Measurements from ENCODE around the gene POR.

DNA sequence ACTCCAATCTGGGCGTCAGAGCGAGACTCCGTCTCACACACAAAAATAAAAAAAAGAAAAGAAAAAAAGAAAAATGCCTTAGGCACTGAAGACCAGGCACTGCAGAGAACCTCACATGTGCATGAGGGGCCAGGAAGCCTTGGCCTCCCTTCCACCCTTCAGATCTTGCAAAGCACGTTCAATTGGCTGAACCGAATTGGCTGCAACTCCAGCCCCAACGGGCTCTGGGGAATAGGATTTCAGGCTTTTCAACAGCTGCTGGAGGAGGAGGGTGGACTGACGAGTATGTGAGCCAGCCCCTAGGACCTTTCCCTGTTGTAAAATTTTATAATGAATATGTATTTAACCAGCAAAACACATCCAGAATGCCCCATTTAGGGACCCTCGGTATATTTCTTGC, 62.8 kb downstream of the POR start:
- TF ChIP-seq, protein P1, sequence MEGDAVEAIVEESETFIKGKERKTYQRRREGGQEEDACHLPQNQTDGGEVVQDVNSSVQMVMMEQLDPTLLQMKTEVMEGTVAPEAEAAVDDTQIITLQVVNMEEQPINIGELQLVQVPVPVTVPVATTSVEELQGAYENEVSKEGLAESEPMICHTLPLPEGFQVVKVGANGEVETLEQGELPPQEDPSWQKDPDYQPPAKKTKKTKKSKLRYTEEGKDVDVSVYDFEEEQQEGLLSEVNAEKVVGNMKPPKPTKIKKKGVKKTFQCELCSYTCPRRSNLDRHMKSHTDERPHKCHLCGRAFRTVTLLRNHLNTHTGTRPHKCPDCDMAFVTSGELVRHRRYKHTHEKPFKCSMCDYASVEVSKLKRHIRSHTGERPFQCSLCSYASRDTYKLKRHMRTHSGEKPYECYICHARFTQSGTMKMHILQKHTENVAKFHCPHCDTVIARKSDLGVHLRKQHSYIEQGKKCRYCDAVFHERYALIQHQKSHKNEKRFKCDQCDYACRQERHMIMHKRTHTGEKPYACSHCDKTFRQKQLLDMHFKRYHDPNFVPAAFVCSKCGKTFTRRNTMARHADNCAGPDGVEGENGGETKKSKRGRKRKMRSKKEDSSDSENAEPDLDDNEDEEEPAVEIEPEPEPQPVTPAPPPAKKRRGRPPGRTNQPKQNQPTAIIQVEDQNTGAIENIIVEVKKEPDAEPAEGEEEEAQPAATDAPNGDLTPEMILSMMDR (IDR thresholded peaks at IDR 0.05), result no peak
- TF ChIP-seq POLR2A (IDR thresholded peaks at IDR 0.05), result no peak

Measured in adrenal gland (tissue), 5 donors.